HL-60 (cell line): ENCODE results near the gene BCL2A1.
A peak's percentile ranks its signal among the peaks of the same experiment; 100 is the strongest.

ENCODE experiments used
- DNase-seq, 2 experiments: peaks; one replicate each; pipeline ENCODE4 v3.0.0-alpha.2; 2010 to 2020; ENCODE audit warnings: low read depth in 1 of 2, low spot score in 1 of 2
- H3K27ac ChIP-seq: fragments of 250-450 bp; sonication (Bioruptor Pico); replicated peaks from 2 replicates; pipeline ENCODE4 v1.5.1; 2020; ENCODE audit warnings: mild to moderate bottlenecking, moderate library complexity
- H3K27me3 ChIP-seq: fragments of 250-450 bp; sonication (Bioruptor Pico); 2 replicates; pipeline ENCODE4 v1.5.1; 2021; ENCODE audit warnings: mild to moderate bottlenecking, moderate library complexity; ENCODE audit not compliant: insufficient read depth, poor library complexity, severe bottlenecking
- H3K4me3 ChIP-seq: replicated peaks from 2 replicates; pipeline ENCODE4 v1.5.1; 2011; ENCODE audit warnings: mild to moderate bottlenecking, control low read depth, low read length; ENCODE audit not compliant: insufficient read depth
- CTCF ChIP-seq: IDR thresholded peaks from one replicate; pipeline ENCODE4 v1.5.1; 2011; ENCODE audit warnings: low read length, control low read depth, inconsistent platforms; ENCODE audit not compliant: insufficient read depth
- GABPA ChIP-seq: IDR thresholded peaks from 2 replicates; pipeline ENCODE4 v1.6.1; 2012; ENCODE audit warnings: low read depth
- POLR2AphosphoS5 ChIP-seq: IDR thresholded peaks from 2 replicates; pipeline ENCODE4 v1.6.1; 2012; ENCODE audit warnings: low read depth
- SPI1 ChIP-seq: IDR thresholded peaks from 2 replicates; pipeline ENCODE4 v1.6.1; 2012; ENCODE audit warnings: low read depth, mild to moderate bottlenecking, borderline replicate concordance
- TF ChIP-seq, protein P1 (sequence below): IDR thresholded peaks from 2 replicates; pipeline ENCODE4 v1.6.1; 2012; ENCODE audit warnings: low read depth; ENCODE audit not compliant: insufficient replicate concordance

Gene BCL2A1

GRCh38 chr15:79989682-79990081 lies 18.7 kb upstream of the BCL2A1 start:
- Histone ChIP-seq H3K27ac (peak overlapping the region; percentile 65), H3K27me3 (no peaks in the 10 kb centered on the region), H3K4me3 (no peak overlapping the region)
- peak in 1 of 2 experiments; percentile 88 for DNase-seq
- no peak for TF ChIP-seq GABPA

DNA sequence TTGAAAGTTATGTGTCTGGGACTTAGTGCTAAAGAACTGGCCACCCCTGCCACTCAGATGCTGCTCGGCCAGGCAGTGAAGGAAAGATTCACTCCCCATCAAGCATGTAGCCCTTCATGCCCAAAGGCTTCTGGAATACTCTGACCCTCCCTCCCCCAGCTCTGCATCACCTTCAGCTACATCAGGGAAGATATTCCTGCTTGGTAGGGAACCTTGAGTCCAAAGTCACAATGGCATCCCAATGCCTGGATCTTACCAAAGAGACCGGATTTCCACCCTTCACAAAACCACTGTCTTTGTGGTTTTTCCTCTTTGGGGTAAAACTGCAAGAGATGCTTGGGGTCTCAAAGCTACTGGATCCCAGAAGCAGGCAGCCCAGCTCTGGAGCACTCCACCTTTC lies 18.2 kb upstream of the BCL2A1 start:
- Histone ChIP-seq H3K27me3 (no peaks in the 10 kb centered on the region), H3K27ac (peak overlapping the region; percentile 65), H3K4me3 (no peak overlapping the region)
- TF ChIP-seq SPI1 (no peak), POLR2AphosphoS5 (no peak), GABPA (no peak), CTCF (no peak)
- TF ChIP-seq, protein P1, sequence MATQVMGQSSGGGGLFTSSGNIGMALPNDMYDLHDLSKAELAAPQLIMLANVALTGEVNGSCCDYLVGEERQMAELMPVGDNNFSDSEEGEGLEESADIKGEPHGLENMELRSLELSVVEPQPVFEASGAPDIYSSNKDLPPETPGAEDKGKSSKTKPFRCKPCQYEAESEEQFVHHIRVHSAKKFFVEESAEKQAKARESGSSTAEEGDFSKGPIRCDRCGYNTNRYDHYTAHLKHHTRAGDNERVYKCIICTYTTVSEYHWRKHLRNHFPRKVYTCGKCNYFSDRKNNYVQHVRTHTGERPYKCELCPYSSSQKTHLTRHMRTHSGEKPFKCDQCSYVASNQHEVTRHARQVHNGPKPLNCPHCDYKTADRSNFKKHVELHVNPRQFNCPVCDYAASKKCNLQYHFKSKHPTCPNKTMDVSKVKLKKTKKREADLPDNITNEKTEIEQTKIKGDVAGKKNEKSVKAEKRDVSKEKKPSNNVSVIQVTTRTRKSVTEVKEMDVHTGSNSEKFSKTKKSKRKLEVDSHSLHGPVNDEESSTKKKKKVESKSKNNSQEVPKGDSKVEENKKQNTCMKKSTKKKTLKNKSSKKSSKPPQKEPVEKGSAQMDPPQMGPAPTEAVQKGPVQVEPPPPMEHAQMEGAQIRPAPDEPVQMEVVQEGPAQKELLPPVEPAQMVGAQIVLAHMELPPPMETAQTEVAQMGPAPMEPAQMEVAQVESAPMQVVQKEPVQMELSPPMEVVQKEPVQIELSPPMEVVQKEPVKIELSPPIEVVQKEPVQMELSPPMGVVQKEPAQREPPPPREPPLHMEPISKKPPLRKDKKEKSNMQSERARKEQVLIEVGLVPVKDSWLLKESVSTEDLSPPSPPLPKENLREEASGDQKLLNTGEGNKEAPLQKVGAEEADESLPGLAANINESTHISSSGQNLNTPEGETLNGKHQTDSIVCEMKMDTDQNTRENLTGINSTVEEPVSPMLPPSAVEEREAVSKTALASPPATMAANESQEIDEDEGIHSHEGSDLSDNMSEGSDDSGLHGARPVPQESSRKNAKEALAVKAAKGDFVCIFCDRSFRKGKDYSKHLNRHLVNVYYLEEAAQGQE, result no peak
- no peak for DNase-seq

GRCh38 chr15:79988448-79989117 lies 17.6 kb upstream of the BCL2A1 start:
- Histone ChIP-seq H3K4me3 (no peak overlapping the region), H3K27me3 (no peaks in the 10 kb centered on the region), H3K27ac (peak overlapping the region; percentile 65)
- TF ChIP-seq, protein P1, result no peak
- TF ChIP-seq GABPA (no peak), POLR2AphosphoS5 (no peak), CTCF (no peak), SPI1 (no peak)
- DNase-seq, result no peak

- no peaks in the 10 kb centered on the region for H3K27me3 ChIP-seq
- DNase-seq, result no peak
- no peak overlapping the region for H3K4me3 ChIP-seq
- no peak for TF ChIP-seq CTCF
- TF ChIP-seq, protein P1, result no peak
- no peak for TF ChIP-seq SPI1
- TF ChIP-seq GABPA, result no peak
- no peak for TF ChIP-seq POLR2AphosphoS5
- no peak overlapping the region for H3K27ac ChIP-seq
Measured at GRCh38 chr15:79987969-79988368, 17.0 kb upstream of the BCL2A1 start.
